ENCODE results near the gene COX15.
A peak's percentile ranks its signal among the peaks of the same experiment; 100 is the strongest.
"Not testable (repeated sequence)": the region's sequence is repeated elsewhere in the genome, so short reads cannot be mapped to it uniquely, and the experiment has no call there.

Gene COX15

GRCh38 chr10:99740260-99740659 is 8.3 kb upstream of the COX15 start:
- DNase-seq, result no peak

- not testable (repeated sequence) for DNase-seq
These were observed 2.2 kb upstream of the COX15 start for GRCh38 chr10:99734111-99734510.

DNA sequence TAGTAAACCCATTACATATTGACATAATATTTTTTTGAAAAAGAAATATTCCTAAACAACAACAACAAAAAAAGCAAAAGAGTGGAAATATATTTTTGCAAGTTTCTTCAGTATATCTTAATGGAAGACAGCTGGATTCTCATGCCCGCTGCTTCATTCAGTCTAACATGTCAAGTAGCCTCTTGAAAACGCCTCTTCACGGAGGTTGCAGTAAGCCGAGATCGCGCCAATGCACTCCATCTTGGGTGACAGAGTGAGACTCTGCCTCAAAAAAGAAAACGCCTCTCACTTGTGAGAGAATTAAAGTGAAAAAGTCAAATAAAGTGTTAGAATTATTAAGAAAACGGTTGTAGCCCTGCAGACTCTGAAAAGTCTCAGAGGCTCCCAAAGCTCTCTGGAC is 1.4 kb upstream of the COX15 start:
- no peak for DNase-seq

DNA sequence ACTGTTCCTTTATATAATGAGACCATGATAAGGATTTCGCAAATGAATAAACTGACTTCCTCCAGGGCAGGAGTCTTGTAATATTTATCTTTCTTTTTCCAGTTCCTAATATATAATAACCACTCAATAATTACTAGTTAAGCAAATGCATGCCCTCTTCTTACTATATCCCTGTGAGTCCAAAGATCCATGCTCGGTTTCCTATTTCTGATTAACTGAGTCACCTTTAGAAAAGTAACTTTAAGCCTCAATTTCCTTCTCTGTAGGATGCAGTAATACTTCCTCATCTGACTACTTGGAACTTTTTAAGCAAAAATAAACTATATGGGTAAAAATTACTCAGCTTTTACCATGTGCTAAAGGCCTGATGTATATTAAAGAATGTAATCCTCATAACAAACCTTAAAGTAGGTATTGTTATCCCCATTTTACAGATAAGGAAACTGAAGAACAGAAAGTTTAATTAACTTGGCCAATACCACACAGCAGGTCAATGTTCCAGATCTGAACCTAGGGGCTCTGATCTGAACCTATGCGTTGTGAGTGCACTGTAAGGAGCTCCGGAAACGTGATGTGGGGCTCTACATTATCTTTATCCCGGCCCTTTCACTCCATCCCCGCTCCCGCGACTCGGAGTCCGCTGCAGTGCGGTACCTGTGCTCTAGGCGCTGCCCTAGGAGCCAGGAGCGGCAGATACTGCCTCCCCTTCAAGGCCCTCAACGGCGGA is 458 bp downstream of the COX15 start:
- DNase-seq, result no peak

DNA sequence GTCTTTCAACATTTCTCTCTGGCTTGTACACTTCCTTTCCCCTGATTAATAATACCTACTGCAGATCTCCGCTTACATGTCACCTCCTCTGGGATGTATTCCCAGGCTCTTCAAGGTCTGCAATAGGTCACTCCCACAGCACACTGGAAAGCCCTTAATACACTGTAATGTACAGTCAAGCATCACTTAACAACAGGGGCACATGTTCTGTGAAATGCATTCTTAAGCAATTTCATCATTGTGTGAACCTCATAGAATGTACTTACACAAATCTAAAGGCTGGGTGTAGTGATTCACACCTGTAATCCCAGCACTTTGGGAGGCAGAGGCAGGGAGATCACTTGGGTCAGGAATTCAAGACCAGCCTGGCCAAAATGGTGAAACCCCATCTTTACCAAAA is 1.9 kb downstream of the COX15 start:
- no peak for DNase-seq

DNA sequence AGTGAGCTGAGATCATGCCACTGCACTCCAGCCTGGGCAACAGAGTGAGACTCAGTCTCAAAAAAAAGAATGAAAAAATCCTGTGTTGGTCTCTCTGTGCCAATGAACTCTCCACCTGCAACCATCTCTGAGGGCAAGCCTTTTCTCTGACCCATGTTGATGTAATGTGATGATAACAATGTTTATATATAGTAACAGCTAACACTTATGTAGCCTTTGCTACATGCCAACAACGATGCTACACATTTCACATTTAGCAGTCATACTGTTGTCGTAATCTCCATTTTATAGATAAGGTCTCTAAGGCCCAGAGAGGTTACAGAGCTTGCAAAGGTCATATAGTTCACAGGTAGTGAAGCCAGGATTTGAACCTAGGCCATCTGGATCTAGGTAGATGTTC is 11.5 kb downstream of the COX15 start:
- no peak for DNase-seq

- no peak for DNase-seq
These were observed 17.5 kb downstream of the COX15 start for GRCh38 chr10:99714446-99714845.

- DNase-seq, result peak in 1 of 2 donors; percentile 8
These were observed 20.7 kb downstream of the COX15 start for GRCh38 chr10:99711129-99711719.

DNA sequence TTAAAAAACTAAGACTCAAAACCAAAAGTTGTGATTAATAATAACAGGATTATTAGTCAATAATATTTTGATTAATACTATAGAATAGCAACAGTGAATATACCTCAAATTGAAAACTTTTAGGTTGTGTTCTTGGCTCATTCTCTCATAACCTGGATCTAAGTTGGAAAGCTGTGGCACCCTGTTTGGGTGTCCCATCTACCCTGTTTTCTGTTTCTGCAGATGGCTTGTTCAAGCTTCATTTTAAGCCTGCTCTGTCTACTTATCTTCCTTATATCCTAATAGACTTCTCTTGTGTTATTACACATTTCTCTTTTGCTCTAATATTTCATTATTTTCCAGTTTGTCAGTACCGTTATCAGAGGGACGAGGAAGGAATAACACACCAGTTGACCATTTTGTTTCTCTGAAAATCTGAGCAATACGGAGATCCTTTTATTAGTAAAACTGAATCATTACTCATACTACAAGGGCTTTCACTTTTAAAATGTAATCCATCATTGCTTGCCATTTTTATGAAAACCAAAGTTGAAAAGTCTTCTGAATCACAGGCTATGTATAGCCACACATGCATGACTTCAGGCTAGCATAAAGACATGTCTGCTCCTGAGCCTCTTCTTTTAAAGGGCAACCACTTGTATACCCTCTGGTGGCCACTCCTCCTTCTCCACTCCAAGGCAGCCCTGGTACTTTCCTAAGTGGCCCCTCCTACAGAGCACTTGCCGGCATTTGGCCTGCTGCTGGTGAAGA is 22.3 kb downstream of the COX15 start:
- DNase-seq, result no peak

- no peak for DNase-seq
These were observed 23.4 kb downstream of the COX15 start for GRCh38 chr10:99708428-99709012.

GRCh38 chr10:99700649-99701048 is 31.3 kb downstream of the COX15 start:
- DNase-seq, result no peak

DNA sequence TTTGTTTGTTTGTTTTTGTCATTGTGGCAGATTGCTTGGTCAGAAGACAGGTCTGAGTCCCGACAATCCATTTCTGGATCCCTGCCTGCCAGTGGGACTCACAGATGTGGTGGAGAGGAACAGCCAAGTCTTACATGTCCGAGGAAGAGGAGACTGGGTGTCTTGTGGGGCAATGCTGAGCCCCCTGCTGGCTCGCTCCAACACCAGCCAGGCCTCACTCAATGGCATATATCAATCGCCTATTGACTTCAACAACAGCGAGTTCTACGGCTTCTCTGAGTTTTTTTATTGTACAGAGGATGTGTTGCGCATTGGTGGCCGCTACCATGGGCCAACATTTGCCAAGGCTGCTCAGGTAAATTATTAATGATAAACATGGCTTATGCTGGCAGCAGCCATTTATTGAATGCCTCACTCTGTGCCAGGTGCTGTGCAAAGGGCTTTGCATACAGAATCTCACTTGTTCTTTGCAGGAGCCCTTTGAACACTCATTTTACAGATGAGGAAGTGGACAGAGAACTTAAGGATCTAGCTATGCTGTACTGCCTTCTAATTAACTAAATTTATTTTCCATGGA is 33.3 kb downstream of the COX15 start:
- no peak for DNase-seq

GRCh38 chr10:99695761-99696160 is 36.2 kb downstream of the COX15 start:
- no peak for DNase-seq

DNA sequence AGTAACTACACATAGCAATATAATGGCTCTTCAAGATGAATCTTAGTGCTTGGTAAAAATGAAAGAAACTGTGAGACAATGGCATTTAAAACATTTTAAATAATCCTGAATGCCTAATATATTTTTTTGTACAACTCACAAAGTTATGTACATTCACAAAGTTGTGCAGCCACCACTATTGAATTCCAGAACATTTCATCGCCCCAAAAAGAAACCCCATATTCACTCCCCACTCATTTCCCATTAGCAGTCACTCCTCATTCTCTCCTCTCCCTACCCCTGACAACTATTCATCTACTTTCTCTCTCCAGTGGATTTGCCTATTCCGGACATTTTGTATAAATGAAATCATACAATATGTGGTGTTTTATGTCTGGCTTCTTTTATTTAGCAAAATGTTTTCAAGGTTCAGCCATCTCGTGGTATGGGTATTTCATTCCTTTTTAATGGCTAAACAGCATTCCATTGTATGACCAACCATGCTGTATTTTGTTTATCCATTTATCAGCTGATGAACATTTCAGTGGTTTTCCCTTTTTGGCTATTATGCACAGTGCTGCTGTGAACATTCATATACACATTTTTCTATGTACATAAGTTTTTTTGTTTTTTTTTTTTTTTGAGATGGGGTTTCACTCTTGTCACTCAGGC is 37.9 kb downstream of the COX15 start:
- DNase-seq, result no peak

DNA sequence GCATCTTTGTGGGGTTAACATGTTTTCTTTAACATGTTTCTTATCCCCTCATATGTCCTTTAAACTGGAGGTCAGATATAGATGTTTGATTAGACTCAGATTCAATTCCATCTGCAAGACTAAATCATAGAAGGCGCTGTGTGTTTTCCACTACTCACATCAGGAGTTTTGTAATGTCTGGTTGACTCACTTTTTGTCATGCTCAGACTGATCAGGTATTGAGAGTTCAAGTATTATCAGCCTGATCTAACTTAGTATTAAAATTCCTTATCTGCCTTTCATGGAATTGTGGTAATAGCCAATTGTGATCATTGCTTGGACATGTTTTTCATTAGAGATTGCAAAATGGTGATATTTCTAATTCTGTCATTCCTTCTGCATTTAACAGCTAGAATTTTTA is 42.5 kb downstream of the COX15 start:
- DNase-seq, result no peak

DNA sequence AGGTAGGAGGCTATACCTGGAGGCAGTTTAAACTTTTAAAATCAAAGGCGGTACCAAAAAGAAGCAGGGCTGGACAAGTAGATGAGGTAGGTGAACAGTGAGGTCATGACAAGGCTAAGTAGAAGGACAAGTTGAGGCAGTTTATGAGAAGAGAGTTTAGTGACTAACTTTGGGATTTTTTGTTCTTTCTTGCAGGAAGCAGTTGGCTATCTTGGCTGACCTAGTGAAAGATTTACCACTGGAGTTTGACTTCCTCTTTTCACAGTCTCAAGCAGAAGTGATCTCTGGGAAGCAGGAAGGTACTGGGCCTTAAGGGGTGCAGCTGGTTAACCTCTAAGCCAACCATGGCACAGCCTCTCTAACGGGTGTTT is 46.3 kb downstream of the COX15 start:
- DNase-seq, result no peak

DNA sequence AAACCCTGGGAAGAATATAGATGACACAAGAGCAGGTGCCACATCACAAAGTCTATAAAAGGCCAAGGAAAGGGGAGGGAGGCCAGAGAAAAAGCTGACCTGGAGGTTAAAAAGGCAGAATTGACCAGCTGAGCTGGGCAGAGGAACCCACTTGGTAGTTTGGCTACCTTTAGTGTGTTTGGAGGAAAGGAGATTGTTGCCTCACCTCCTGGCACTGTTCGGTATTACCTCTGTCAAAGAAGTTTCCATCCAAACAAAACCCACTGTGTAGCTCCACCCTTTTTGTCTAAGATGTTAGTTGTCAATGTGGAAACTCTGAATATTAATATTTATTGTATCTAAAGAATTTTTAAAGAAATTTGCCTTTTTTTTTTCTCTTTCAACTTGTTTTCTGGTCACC is 49.2 kb downstream of the COX15 start:
- no peak for DNase-seq
